ENCODE results near the gene LAYN. TPM values are rescaled to one million over a fixed set of nuclear protein-coding genes. Genes with fewer than 3 reads are reported as not detected.

Gene LAYN, protein sequence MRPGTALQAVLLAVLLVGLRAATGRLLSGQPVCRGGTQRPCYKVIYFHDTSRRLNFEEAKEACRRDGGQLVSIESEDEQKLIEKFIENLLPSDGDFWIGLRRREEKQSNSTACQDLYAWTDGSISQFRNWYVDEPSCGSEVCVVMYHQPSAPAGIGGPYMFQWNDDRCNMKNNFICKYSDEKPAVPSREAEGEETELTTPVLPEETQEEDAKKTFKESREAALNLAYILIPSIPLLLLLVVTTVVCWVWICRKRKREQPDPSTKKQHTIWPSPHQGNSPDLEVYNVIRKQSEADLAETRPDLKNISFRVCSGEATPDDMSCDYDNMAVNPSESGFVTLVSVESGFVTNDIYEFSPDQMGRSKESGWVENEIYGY
- total RNA-seq, result 1 to 10 TPM; 1.5 to 5.1 (median 3.8) TPM

DNA sequence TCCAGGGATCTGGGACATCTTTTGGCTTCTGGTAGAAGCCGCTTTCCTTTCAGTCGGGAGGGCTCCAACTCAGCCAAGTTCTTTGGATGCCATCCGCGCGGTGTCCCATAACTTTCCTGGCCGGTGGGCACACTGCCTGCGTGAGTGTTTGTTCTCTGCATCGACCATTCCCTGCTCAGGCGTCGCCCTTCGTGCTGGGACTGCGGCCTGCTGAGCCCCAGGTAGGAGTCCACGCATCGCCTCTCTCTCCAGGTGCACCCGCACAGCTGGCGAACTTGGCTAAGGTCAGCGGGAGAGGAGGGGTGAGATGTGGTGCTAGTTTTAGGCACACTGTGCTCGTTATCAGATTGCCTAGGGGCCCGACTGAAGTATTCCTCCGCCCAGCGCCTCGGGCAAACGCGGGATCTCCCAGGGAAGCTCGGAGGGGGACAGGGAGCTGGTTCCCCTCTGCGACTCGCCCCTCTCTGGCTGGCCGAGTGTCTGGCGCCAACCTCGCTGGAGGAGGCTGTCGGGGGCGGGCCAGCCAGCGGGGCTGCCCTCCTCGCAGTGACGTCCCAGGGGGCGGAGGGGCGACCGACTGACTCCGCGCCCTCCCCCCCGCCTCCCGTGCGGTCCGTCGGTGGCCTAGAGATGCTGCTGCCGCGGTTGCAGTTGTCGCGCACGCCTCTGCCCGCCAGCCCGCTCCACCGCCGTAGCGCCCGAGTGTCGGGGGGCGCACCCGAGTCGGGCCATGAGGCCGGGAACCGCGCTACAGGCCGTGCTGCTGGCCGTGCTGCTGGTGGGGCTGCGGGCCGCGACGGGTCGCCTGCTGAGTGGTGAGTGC lies at the start of gene LAYN:
LAYN (plus strand) TSS at position 607 of the 823 bp plus-strand sequence; CDS start at position 731, 124 bp downstream.
- TF ChIP-seq, protein P1, sequence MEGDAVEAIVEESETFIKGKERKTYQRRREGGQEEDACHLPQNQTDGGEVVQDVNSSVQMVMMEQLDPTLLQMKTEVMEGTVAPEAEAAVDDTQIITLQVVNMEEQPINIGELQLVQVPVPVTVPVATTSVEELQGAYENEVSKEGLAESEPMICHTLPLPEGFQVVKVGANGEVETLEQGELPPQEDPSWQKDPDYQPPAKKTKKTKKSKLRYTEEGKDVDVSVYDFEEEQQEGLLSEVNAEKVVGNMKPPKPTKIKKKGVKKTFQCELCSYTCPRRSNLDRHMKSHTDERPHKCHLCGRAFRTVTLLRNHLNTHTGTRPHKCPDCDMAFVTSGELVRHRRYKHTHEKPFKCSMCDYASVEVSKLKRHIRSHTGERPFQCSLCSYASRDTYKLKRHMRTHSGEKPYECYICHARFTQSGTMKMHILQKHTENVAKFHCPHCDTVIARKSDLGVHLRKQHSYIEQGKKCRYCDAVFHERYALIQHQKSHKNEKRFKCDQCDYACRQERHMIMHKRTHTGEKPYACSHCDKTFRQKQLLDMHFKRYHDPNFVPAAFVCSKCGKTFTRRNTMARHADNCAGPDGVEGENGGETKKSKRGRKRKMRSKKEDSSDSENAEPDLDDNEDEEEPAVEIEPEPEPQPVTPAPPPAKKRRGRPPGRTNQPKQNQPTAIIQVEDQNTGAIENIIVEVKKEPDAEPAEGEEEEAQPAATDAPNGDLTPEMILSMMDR (IDR thresholded peaks at IDR 0.05; ENCODE audit: low read depth), result no peak

DNA sequence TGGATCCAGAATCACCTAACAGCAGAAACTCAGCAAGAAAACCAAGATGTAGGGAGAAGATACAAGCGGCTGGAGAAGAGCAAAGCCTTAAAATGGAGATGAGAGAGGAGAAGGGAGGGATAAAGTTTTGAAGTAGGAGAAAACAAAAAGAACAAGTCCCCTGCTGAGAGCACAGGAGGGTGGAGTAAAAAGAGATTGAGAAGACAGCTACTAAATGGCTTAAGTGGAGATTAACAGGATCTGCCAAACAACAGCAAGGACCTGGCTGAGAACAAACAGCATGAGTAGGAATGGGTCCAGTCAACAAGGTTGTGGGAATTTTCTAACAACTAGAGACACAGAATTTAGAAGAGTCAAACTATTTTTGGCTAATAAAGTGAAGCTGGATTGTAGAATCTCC lies 46.5 kb upstream of the LAYN start:
- TF ChIP-seq, protein P1 (IDR thresholded peaks at IDR 0.05; ENCODE audit: low read depth), result no peak

DNA sequence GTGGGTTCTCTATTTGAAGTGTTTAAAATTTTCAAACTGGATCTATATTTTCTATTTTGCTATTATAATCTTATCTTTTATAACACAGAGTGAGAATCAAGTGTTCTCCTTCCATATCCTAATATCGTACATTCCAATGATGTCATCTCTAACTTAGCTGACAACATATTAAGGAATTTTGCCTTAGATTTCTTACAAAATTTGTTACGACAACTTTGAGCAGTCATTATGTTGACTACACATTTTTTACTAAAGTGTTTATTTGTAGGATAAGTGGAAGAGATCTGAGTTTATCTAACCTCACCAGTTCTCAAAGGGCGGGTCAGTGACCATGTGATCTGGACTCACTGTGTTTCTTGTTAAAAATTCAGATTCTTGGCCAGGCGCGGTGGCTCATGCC lies 41.0 kb upstream of the LAYN start:
- TF ChIP-seq, protein P1 (IDR thresholded peaks at IDR 0.05; ENCODE audit: low read depth), result no peak

DNA sequence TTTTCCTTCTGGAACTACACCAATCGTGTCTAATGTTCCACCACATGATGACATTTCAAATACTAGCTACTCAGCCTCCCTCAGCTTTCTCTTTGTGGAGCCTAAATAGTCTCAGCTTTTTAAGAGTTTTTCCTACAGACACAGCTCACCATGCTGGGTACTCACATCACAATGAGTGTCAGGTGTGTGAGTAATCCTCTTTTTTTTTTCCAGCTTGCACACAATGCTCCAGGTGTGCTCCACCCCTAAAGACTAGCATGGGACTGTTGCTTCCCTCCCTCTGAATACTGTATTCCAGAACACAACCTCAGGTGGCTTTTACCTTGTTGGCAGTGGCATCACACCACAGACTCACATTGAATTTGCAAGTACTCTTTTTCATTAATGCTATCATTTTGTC lies 40.0 kb upstream of the LAYN start:
- TF ChIP-seq, protein P1 (IDR thresholded peaks at IDR 0.05; ENCODE audit: low read depth), result no peak

DNA sequence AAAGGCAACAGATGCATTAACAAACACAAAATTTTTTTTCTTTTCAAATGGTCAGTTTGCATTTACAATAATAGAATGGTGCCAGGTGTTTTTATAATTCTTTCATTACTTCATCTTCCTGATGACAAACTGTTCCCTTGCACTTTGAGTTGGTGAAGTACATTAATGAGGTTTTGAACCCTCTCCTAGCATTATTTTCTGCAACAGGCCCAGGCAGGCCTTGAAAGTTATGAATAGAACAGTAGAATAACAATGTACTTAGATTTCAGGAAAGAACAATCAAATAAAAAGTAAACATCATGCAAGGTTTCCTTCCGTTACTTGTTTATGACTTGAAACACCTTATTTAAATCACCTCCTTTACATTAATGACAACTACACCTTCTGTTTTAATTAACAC lies 37.9 kb upstream of the LAYN start:
- TF ChIP-seq, protein P1 (IDR thresholded peaks at IDR 0.05; ENCODE audit: low read depth), result no peak

DNA sequence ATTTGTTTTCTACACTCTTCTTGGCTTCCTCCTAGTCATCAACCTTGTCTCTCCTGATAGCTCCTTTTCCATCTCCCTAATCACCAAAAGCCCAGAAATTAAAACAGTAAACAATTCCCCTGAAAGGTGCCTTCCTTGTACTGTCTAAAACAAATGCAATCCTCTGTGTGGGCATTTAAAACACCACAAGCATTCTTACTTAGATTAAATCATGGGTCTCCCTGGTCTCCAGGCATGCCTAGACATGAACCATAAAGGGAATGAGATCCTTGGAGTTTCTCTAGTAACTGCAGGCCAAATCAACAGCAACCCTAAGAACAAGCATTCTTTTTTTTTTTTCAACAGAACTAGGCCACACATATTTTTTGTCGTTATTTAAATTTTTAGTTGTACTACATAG lies 30.2 kb upstream of the LAYN start:
- TF ChIP-seq, protein P1 (IDR thresholded peaks at IDR 0.05; ENCODE audit: low read depth), result no peak
